Thyroid gland (tissue), 4 donors: ENCODE results near the gene MGAT5B.

Experiments
- POLR2A ChIP-seq, 2 donors: fragments of 450-650 bp; IDR thresholded peaks; one replicate each; pipeline ENCODE4 v1.6.1; 2017; ENCODE audit warnings: antibody characterized with exemption in 2 of 2, mild to moderate bottlenecking in 2 of 2, moderate library complexity in 1 of 2
- TF ChIP-seq, protein P1 (sequence below), 6 experiments: fragments of 200-600 bp in 3 of 6; fragments of 450-650 bp in 3 of 6; sonication (generic) in 3 of 6; IDR thresholded peaks; one replicate each; pipeline ENCODE4 v1.5.1; 2016 to 2019; ENCODE audit warnings: antibody characterized with exemption in 6 of 6, mild to moderate bottlenecking in 2 of 6, inconsistent platforms in 1 of 6, moderate library complexity in 1 of 6

DNA sequence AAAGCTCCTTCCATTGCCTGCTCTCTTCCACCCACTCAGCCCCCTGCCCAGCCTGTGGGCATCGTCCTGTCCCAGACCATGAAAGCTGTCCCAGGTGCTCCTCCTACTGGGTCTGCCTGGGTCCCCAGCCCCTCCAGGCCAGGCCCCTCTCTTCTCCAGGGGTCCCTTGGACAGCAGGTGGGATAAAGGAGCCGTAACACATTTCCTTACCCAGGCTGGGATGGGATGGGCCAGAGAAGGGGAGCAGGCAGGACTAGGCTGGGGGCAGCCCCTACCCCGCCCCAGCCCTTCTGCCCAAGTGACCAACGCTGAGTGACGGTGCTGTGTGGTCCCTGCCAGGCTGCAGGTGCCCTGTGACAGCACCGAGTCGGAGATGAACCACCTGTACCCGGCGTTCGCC lies 80.1 kb downstream of the MGAT5B start:
- no peak for TF ChIP-seq POLR2A (IDR thresholded peaks at IDR 0.05)
- TF ChIP-seq, protein P1, sequence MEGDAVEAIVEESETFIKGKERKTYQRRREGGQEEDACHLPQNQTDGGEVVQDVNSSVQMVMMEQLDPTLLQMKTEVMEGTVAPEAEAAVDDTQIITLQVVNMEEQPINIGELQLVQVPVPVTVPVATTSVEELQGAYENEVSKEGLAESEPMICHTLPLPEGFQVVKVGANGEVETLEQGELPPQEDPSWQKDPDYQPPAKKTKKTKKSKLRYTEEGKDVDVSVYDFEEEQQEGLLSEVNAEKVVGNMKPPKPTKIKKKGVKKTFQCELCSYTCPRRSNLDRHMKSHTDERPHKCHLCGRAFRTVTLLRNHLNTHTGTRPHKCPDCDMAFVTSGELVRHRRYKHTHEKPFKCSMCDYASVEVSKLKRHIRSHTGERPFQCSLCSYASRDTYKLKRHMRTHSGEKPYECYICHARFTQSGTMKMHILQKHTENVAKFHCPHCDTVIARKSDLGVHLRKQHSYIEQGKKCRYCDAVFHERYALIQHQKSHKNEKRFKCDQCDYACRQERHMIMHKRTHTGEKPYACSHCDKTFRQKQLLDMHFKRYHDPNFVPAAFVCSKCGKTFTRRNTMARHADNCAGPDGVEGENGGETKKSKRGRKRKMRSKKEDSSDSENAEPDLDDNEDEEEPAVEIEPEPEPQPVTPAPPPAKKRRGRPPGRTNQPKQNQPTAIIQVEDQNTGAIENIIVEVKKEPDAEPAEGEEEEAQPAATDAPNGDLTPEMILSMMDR (IDR thresholded peaks at IDR 0.05), result no peak
